MM.1S (cell line): Measurements from ENCODE around the gene ADAM15.

Source experiments
- EZH2 ChIP-seq: fragments of 300-600 bp; sonication (generic); optimal IDR thresholded peaks from 2 replicates; pipeline ENCODE3; 2017; ENCODE audit warnings: low read depth, mild to moderate bottlenecking, antibody characterized with exemption, low read length, mixed read lengths
- TF ChIP-seq, protein P1 (sequence below): fragments of 300-600 bp; sonication (generic); IDR thresholded peaks from 2 replicates; pipeline ENCODE4 v1.5.1; 2016; ENCODE audit warnings: antibody characterized with exemption, low read length, mixed read lengths

DNA sequence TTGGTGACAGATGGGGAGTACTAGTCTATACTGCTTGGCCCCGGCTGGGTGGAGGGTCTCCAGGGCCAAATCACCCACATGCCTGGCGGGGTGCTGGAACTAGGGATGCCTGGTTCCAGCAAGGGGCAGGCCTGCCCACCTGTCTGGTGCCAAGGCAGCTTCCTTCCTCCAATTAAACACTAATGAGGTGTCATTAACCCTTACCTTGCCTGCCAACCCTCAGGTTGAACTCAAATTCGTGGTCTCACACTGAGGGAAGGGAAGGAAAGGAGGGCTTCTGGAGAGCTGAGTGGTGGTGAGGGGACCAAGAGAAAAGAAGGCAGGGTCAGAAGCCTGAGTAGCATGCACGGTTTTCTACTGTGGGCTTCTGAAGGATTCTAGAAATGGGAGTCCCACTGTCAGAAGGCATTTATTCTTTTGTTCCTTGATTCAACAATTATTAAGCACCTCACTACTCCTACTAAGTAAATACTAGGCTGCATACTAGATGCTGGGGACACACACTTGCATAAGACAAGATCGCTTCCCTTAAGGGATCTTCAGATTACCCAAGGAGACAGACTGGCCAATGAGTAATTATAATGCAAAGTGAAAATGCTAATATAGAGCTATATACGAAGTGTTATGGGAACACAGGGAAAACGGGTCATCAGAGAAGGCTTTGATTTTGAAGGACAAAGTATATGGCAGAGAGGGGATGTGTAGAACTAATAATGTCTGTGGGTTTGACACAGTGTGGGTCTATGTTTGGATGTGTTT is 21.6 kb downstream of the ADAM15 start:
- no peak for TF ChIP-seq EZH2
- TF ChIP-seq, protein P1, sequence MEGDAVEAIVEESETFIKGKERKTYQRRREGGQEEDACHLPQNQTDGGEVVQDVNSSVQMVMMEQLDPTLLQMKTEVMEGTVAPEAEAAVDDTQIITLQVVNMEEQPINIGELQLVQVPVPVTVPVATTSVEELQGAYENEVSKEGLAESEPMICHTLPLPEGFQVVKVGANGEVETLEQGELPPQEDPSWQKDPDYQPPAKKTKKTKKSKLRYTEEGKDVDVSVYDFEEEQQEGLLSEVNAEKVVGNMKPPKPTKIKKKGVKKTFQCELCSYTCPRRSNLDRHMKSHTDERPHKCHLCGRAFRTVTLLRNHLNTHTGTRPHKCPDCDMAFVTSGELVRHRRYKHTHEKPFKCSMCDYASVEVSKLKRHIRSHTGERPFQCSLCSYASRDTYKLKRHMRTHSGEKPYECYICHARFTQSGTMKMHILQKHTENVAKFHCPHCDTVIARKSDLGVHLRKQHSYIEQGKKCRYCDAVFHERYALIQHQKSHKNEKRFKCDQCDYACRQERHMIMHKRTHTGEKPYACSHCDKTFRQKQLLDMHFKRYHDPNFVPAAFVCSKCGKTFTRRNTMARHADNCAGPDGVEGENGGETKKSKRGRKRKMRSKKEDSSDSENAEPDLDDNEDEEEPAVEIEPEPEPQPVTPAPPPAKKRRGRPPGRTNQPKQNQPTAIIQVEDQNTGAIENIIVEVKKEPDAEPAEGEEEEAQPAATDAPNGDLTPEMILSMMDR = no peak
